Pancreas (tissue), 10 donors: Measurements from ENCODE around the gene CCDC85C. TPM values are rescaled to one million over a fixed set of nuclear protein-coding genes. Genes with fewer than 3 reads are reported as not detected.

Experiments used
- ATAC-seq, 4 donors: fragments of 200-7000 bp; cut with Tn5 transposase; one replicate each; pipeline versions ENCODE4 v1.8.0 to v1.9.1; 2020; ENCODE audit warnings: mild to moderate bottlenecking in 4 of 4, moderate library complexity in 4 of 4
- DNase-seq, 6 donors: peaks; one replicate each; pipeline ENCODE4 v3.0.0-alpha.2; 2020
- FAIRE-seq: peaks from 2 replicates; lab custom pipeline; 2012; peaks lifted over from hg19 to GRCh38; lab: Jason Lieb, UNC
- H3K27ac ChIP-seq, 4 donors: fragments of 200-600 bp; sonication (generic); 1 replicate in 3 of 4; 2 replicates in 1 of 4; pipeline versions ENCODE4 v1.5.0 to v1.8.0; 2020
- H3K27me3 ChIP-seq, 4 donors: fragments of 200-600 bp; one replicate each; pipeline ENCODE4 v1.8.0; 2021
- H3K36me3 ChIP-seq, 3 donors: fragments of 200-600 bp; sonication (generic) in 1 of 3; one replicate each; pipeline versions ENCODE4 v1.5.0 to v1.8.0; 2020 to 2021
- H3K4me1 ChIP-seq, 3 donors: fragments of 200-600 bp; one replicate each; pipeline ENCODE4 v1.8.0; 2021
- H3K4me3 ChIP-seq, 4 donors: fragments of 200-600 bp; sonication (generic) in 2 of 4; one replicate each; pipeline versions ENCODE4 v1.5.0 to v1.8.0; 2020 to 2021
- H3K9me3 ChIP-seq, 4 donors: fragments of 200-600 bp; one replicate each; pipeline ENCODE4 v1.8.0; 2021
- WGBS, 2 donors: extraction: QIAGEN DNeasy Blood & Tissue Kit; methylation state at CpG; one replicate each; pipeline ENCODE4 v1.1.7; 2013; 5-methylcytosine and 5-hydroxymethylcytosine counted together
- intact Hi-C, 3 donors: fragments of 100-400 bp; cut with DNase I; formaldehyde crosslinking; loops; one replicate each; pipeline versions ENCODE4 v1.11.1 to v1.14.2; 2022
- polyA plus RNA-seq, 2 donors: library from polyadenylated mRNA; stranded (reverse); fragments of 200-250 nt; gene quantifications; one replicate each; pipeline ENCODE4 v1.2.3, GENCODE V29; 2013
- total RNA-seq, 6 donors: library from RNA; stranded (reverse); fragmentation: NEBNext Ultra II Directional in 4 of 6; extraction: Animal tissue kit (Norgen Biotek cat#: 25700) in 4 of 6; gene quantifications; one replicate each; pipeline versions ENCODE4 v1.2.1 to v1.2.4, GENCODE V29; 2021 to 2023
- TF ChIP-seq, protein P1 (sequence below), 4 donors: fragments of 200-600 bp; sonication (generic) in 3 of 4; IDR thresholded peaks; one replicate each; pipeline versions ENCODE4 v1.5.0 to v1.8.0; 2021; ENCODE audit warnings: antibody characterized with exemption in 4 of 4
- donor health status: healthy with polysubstance abuse.
- donor health status: DM: no; HTN: no; CAD: no; lungs with moderate emphysema.
- donor health status: DM: no; HTN: no; CAD: no.
- donor health status: control.
- donor health status: control.
- donor health status: Bipolar disorder and iron deficiency.
- donor health status: DM: yes; HTN: yes; CAD: no.
- donor health status: DM: no; HTN: no; CAD: no.
- donor health status: DM: no; HTN: no; CAD: no.
- donor health status: DM: yes; HTN: yes; CAD: no.

The CCDC85C gene
- total and polyA plus RNA-seq, 8 donors, result 9.5 to 22.2 (median 17.6) TPM

DNA sequence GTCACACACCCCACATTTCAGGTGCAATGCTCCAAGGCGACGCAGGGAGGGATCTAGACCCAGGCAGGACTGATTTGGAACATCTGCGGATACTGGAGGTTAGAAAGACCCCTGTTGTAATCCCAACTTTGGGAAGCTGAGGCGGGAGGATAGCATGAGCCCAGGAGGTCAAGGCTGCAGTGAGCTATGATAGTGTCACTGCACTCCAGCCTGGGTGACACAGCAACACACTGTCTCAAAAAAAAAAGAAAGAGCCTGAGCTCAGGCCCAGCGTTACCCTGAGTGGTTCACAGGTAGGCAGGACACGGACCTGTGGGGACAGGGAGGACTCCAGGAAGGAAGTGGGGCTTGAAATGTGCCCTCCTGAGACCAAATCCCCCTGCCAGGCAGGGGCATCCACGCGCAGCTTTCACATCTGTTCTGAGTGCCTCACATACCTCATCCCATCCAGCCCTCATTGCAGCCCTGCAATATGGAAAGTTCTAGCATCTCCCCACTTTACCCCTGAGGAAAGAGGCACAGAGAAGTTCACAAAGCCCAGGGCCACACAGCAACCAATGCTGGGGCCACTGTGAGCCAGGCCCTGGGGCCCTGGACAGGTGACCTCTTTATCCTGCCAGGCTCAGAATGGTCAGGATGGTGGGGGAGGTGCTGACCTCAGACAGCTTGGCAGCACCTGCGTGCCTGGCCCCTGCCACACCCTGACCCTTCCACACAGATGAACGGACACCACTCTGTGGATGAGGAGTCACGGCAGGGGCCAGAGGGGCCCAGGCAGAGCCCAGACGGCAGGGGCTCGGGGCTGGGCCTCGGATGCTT, 34.1 kb downstream of the CCDC85C start:
- ATAC-seq (no peak), DNase-seq (no peak), FAIRE-seq (no peak)
- Histone ChIP-seq H3K4me1 (peaks cover 63 to 77% (median 74%) of the 10 kb centered on the region in 3 donors), H3K4me3 (no peak overlapping the region), H3K9me3 (no peaks in the 10 kb centered on the region), H3K36me3 (no peaks in the 10 kb centered on the region), H3K27ac (peak overlapping the region; percentile 28 to 72 (median 58)), H3K27me3 (no peaks in the 10 kb centered on the region)
- intact Hi-C loops, result no loop called here
- TF ChIP-seq, protein P1, sequence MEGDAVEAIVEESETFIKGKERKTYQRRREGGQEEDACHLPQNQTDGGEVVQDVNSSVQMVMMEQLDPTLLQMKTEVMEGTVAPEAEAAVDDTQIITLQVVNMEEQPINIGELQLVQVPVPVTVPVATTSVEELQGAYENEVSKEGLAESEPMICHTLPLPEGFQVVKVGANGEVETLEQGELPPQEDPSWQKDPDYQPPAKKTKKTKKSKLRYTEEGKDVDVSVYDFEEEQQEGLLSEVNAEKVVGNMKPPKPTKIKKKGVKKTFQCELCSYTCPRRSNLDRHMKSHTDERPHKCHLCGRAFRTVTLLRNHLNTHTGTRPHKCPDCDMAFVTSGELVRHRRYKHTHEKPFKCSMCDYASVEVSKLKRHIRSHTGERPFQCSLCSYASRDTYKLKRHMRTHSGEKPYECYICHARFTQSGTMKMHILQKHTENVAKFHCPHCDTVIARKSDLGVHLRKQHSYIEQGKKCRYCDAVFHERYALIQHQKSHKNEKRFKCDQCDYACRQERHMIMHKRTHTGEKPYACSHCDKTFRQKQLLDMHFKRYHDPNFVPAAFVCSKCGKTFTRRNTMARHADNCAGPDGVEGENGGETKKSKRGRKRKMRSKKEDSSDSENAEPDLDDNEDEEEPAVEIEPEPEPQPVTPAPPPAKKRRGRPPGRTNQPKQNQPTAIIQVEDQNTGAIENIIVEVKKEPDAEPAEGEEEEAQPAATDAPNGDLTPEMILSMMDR (IDR thresholded peaks at IDR 0.05), result no peak
- 61% methylated on average over 13 to 14 of the region's 14 CpGs for WGBS, 2 donors

DNA sequence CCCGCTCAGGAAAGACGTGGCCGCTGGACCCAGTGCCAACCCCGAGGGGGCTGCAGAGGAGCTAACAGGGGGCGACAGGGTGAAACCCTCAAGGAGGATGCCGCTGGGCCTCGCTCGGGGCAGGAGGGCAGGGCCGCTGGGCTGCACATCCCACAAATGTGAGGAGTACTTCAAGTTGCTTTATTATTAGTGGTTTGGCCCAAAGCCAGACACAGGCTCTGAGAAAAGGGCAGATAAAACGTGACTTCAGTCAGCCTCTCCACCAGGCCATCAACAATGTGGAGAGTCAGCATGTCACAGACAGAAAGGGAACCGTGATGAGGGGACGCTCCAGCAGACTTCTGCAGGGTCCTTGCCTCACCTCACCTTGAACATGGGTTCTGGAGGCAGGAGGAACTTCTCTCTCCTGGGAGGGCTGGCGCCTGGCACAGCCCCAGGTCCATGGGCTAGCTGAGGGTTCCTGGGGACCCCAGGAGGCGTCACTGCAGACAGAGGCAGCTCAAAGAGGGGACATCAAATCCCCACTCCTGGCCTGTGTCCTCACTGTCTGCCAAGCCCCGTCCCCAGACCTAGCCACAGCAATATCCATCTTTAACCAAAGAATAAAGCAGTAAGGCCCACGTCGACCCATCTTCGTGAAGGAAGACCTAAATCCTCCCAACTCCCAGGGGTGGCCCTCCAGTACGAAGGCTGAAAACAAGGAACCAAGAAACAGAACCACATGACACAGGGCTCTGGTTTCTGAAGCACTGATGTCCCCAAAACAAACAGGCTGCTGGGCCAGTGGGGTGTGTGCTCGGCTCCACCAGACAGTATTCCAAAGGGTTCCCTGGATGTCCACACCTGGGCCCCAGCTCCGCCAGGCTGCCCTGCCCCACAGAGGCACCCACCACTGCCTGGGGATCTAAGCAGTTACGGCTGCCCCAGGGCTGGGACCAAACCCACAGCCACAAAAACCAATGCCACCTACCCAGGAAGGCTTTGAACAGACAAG, 35.1 kb downstream of the CCDC85C start:
- no peak overlapping the region for H3K4me3 ChIP-seq
- H3K36me3 ChIP-seq, result no peaks in the 10 kb centered on the region
- intact Hi-C loops, result no loop called here
- H3K27ac ChIP-seq, result no peak overlapping the region
- no peak for FAIRE-seq
- TF ChIP-seq, protein P1 (IDR thresholded peaks at IDR 0.05), result no peak
- ATAC-seq, result no peak
- H3K27me3 ChIP-seq, result no peaks in the 10 kb centered on the region
- H3K9me3 ChIP-seq, result no peaks in the 10 kb centered on the region
- 61 to 64% methylated on average over 22 of the region's 22 CpGs for WGBS, 2 donors
- H3K4me1 ChIP-seq, result peaks cover 63 to 77% (median 74%) of the 10 kb centered on the region in 3 donors
- peak in 1 of 6 donors; percentile 46 for DNase-seq

DNA sequence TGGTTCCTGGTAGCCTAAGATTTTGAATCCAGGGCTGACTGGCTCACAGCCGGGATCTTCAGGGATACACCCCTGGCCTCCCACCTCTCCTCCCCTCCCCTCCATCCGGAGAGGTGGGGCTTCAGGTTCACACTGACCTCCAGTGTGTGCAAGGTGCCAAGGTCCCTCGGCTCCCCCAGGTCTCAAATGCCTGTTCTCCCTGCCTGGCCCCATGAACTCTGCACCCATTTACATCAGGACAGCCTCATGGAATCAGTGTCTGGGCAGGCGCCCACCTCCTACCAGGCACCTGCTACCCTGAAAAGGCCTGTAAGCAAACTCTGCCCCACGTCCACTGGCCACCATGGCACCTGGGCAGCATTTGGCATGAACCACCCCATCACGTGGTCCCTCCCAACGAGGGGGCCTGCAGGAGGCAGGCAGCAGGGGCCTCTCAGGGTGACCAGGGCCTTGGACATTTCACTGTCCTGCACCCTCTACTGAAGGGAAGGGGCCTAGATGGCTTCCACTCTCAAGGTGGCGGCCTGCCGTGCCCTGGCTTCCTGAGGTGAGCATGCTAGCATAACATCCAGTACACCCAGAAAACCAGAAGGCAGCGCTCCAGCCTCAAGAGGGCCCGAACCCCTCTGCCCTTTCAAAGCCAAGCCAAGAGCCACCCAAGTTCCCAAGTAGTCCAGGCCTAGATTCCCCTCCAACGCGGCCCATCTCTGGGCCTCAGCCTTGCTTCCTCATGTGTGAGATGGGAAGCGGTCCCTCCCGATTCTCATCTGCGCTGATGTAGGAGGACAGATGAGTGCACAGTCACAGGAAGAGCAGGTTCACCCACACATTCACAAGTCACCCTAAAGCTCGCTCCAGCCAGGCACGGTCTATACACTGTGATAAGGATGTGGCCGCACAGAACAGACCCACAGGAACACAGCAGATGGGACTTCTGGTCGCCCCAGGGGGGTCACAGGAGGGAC, 37.3 kb downstream of the CCDC85C start:
- no peak overlapping the region for H3K4me3 ChIP-seq
- 81 to 86% methylated on average over 20 of the region's 20 CpGs for WGBS, 2 donors

DNA sequence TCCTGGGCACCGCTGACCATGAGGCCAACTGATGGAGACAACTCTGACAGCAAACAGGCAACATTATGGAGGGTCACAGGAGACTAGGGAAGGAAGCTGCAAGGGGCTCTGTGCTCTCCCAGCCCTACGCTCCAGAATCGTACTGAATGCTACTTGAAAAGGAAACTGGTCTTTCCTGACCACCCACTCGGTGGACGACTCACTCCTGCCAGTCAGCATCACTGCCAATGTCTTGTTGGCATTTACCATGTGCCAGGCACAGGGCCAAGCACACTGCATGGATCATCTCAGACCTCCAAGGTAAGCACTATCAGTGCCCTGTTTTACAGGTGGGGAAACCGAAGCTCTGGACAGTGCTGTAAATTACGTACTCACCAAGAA, 38.0 kb downstream of the CCDC85C start:
- ATAC-seq, result no peak
- peaks cover 58 to 77% (median 67%) of the 10 kb centered on the region in 3 donors for H3K4me1 ChIP-seq

More for the DNA sequence above, 37.3 kb downstream of the CCDC85C start:
- peaks cover 59 to 77% (median 69%) of the 10 kb centered on the region in 3 donors for H3K4me1 ChIP-seq
- H3K27me3 ChIP-seq, result no peaks in the 10 kb centered on the region
- no peaks in the 10 kb centered on the region for H3K36me3 ChIP-seq
- TF ChIP-seq, protein P1 (IDR thresholded peaks at IDR 0.05), result no peak
- DNase-seq (peak in 2 of 6 donors; percentile 35 to 55), FAIRE-seq (no peak), ATAC-seq (no peak)
- peak overlapping the region in 1 of 4 donors; percentile 61 for H3K27ac ChIP-seq
- no peaks in the 10 kb centered on the region for H3K9me3 ChIP-seq
- intact Hi-C loops, result no loop called here

More for the DNA sequence above, 38.0 kb downstream of the CCDC85C start:
- H3K36me3 ChIP-seq, result no peaks in the 10 kb centered on the region
- TF ChIP-seq, protein P1 (IDR thresholded peaks at IDR 0.05), result no peak
- H3K27ac ChIP-seq, result peak overlapping the region in 2 of 4 donors; percentile 61 to 80
- FAIRE-seq (no peak), DNase-seq (peak in 1 of 6 donors; percentile 44)
- H3K27me3 ChIP-seq, result no peaks in the 10 kb centered on the region
- no peak overlapping the region for H3K4me3 ChIP-seq
- WGBS, 2 donors, result 35 to 40% methylated on average over 7 of the region's 7 CpGs
- intact Hi-C loops, result no loop called here
- no peaks in the 10 kb centered on the region for H3K9me3 ChIP-seq
